Cardiac muscle cell (in vitro differentiated cells and primary cell): ENCODE results near the gene KCNK4. TPM values are rescaled to one million over a fixed set of nuclear protein-coding genes. Genes with fewer than 3 reads are reported as not detected.

Source experiments
- DNase-seq, 2 donors: peaks; one replicate each; pipeline versions ENCODE4 v3.0.0 to v3.0.0-alpha.2; 2010 to 2017; ENCODE audit warnings: low read depth in 1 of 2, low spot score in 1 of 2
- H3K27ac ChIP-seq: fragments of 200-600 bp; sonication (generic); 2 replicates; pipeline ENCODE4 v1.5.1; 2016
- H3K27me3 ChIP-seq: fragments of 200-600 bp; sonication (generic); 2 replicates; pipeline ENCODE4 v1.6.0; 2016; ENCODE audit warnings: control low read depth
- H3K36me3 ChIP-seq: fragments of 200-600 bp; sonication (generic); 2 replicates; pipeline ENCODE4 v1.5.1; 2016; ENCODE audit warnings: control low read depth
- H3K4me1 ChIP-seq: fragments of 200-600 bp; sonication (generic); 2 replicates; pipeline ENCODE4 v1.8.1; 2017; ENCODE audit warnings: low read depth, mild to moderate bottlenecking, mixed run types
- H3K4me3 ChIP-seq: fragments of 200-600 bp; sonication (generic); 2 replicates; pipeline ENCODE4 v1.5.1; 2016; ENCODE audit warnings: mild to moderate bottlenecking
- H3K9me3 ChIP-seq: fragments of 200-600 bp; sonication (generic); 2 replicates; pipeline ENCODE4 v1.5.1; 2017; ENCODE audit warnings: low read depth, mild to moderate bottlenecking, control low read depth
- CTCF ChIP-seq: IDR thresholded peaks from 2 replicates; pipeline ENCODE4 v1.5.1; 2012; ENCODE audit warnings: low read depth, mild to moderate bottlenecking, low read length
- polyA plus RNA-seq: library from polyadenylated mRNA; unstranded; fragments of >200 nt; fragmentation: Nextera tagmentation; extraction: Ambion mirVana; gene quantifications from 2 replicates; pipeline ENCODE4 v1.2.1, GENCODE V29; 2016
- total RNA-seq: library from RNA; depleted of rRNA; stranded (reverse); fragments of >200 nt; gene quantifications from 2 replicates; pipeline ENCODE4 v1.2.3, GENCODE V29; 2016

Gene KCNK4
- total and polyA plus RNA-seq, 2 experiments from 2014 or later, result not detected

- Histone ChIP-seq H3K27ac (no peak overlapping the region), H3K9me3 (no peaks in the 10 kb centered on the region), H3K27me3 (no peaks in the 10 kb centered on the region), H3K4me1 (peaks cover 4% of the 10 kb centered on the region), H3K4me3 (no peak overlapping the region), H3K36me3 (no peaks in the 10 kb centered on the region)
- peak in 1 of 2 donors; percentile 33 for DNase-seq
- peak; percentile 22 for TF ChIP-seq CTCF
Measured at GRCh38 chr11:64343767-64344559, 52.9 kb downstream of the KCNK4 start.

- no peak for DNase-seq
- H3K4me3 ChIP-seq, result no peak overlapping the region
Measured at GRCh38 chr11:64344787-64345186, 53.7 kb downstream of the KCNK4 start.

GRCh38 chr11:64347193-64347867 lies 56.2 kb downstream of the KCNK4 start:
- Histone ChIP-seq H3K27me3 (no peaks in the 10 kb centered on the region), H3K4me1 (peaks cover 4% of the 10 kb centered on the region), H3K36me3 (no peaks in the 10 kb centered on the region), H3K4me3 (no peak overlapping the region), H3K9me3 (no peaks in the 10 kb centered on the region), H3K27ac (no peak overlapping the region)
- no peak for DNase-seq
- no peak for TF ChIP-seq CTCF

More at GRCh38 chr11:64344787-64345186, 53.7 kb downstream of the KCNK4 start:
- Histone ChIP-seq H3K27me3 (no peaks in the 10 kb centered on the region), H3K9me3 (no peaks in the 10 kb centered on the region), H3K4me1 (peaks cover 4% of the 10 kb centered on the region), H3K36me3 (no peaks in the 10 kb centered on the region), H3K27ac (no peak overlapping the region)
- no peak for TF ChIP-seq CTCF

GRCh38 chr11:64348383-64349024 lies 57.4 kb downstream of the KCNK4 start:
- Histone ChIP-seq H3K27me3 (no peaks in the 10 kb centered on the region), H3K9me3 (no peaks in the 10 kb centered on the region), H3K27ac (no peak overlapping the region), H3K36me3 (no peaks in the 10 kb centered on the region), H3K4me1 (peaks cover 4% of the 10 kb centered on the region), H3K4me3 (no peak overlapping the region)
- DNase-seq, result no peak
- TF ChIP-seq CTCF, result no peak

GRCh38 chr11:64349025-64349387 lies 57.9 kb downstream of the KCNK4 start:
- H3K4me3 ChIP-seq, result no peak overlapping the region
- no peaks in the 10 kb centered on the region for H3K36me3 ChIP-seq
- H3K9me3 ChIP-seq, result no peaks in the 10 kb centered on the region
- no peaks in the 10 kb centered on the region for H3K27me3 ChIP-seq
- no peak for TF ChIP-seq CTCF
- no peak overlapping the region for H3K27ac ChIP-seq
- DNase-seq, result no peak
- peaks cover 4% of the 10 kb centered on the region for H3K4me1 ChIP-seq
